NOMO-1 treated with DMSO at 0.1 percent for 48 hours (cell line): Measurements from ENCODE around the gene ABCF2.
A peak's percentile ranks its signal among the peaks of the same experiment; 100 is the strongest.

Source experiments
- DNase-seq: peaks from one replicate; lab custom pipeline; 2025; ENCODE audit not compliant: unreplicated experiment; lab: John Stamatoyannopoulos, UW

The ABCF2 gene

GRCh38 chr7:151242159-151243044 lies 15.4 kb upstream of the ABCF2 start:
- no peak for DNase-seq

GRCh38 chr7:151241755-151242096 lies 14.7 kb upstream of the ABCF2 start:
- DNase-seq: no peak

GRCh38 chr7:151240942-151241754 lies 14.1 kb upstream of the ABCF2 start:
- no peak for DNase-seq

- no peak for DNase-seq
Observed at GRCh38 chr7:151240536-151240935, 13.5 kb upstream of the ABCF2 start.

GRCh38 chr7:151239837-151240459 lies 12.9 kb upstream of the ABCF2 start:
- no peak for DNase-seq

GRCh38 chr7:151238924-151239836 lies 12.2 kb upstream of the ABCF2 start:
- no peak for DNase-seq

GRCh38 chr7:151238190-151238810 lies 11.3 kb upstream of the ABCF2 start:
- DNase-seq: no peak

- no peak for DNase-seq
Observed at GRCh38 chr7:151237244-151238189, 10.5 kb upstream of the ABCF2 start.

GRCh38 chr7:151236406-151236805 lies 9.4 kb upstream of the ABCF2 start:
- no peak for DNase-seq

GRCh38 chr7:151235091-151235787 lies 8.2 kb upstream of the ABCF2 start:
- no peak for DNase-seq

- no peak for DNase-seq
Observed at GRCh38 chr7:151233804-151234203, 6.8 kb upstream of the ABCF2 start.

GRCh38 chr7:151232917-151233701 lies 6.1 kb upstream of the ABCF2 start:
- DNase-seq: peak; percentile 33

- DNase-seq: peak; percentile 74
Observed at GRCh38 chr7:151232091-151232916, 5.3 kb upstream of the ABCF2 start, which contains the start of gene CHPF2. Gene CHPF2, plus strand, starts transcription at chr7:151232483. Its CDS starts 1,529 bp downstream, at chr7:151234012.

- no peak for DNase-seq
Observed at GRCh38 chr7:151231080-151231479, 4.1 kb upstream of the ABCF2 start.

GRCh38 chr7:151229249-151229648 lies 2.2 kb upstream of the ABCF2 start:
- DNase-seq: no peak

- DNase-seq: no peak
Observed at GRCh38 chr7:151228024-151228866, 1.2 kb upstream of the ABCF2 start.
